Measurements from ENCODE around the gene ZNRF3.
"Not testable (repeated sequence)": the region's sequence is repeated elsewhere in the genome, so short reads cannot be mapped to it uniquely, and the experiment has no call there.

Gene ZNRF3

DNA sequence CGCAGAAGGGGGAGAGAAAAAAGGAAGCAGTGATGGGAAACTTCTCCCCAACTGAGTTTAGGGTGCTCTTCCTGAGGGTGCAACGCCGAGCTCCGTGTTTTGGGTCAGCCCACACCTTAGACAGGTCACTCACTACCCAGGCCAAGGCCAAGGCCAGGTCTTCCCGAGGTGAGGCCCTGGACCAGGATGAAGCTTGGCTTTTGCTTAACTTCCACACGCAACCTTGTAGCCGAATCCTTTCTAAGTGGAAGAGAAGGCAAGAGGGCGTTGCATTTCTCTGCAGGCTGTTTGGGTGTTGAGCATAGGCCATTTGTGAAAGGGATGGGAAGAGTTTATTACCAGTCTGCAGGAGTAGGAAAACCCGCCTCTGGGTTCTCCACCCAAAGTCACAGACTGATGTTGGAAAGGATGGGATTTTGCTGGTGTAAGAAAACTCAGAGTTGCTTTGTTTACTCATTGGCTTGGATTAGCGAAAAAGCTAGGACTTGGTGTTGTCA is 191.0 kb downstream of the ZNRF3 start:
- DNase-seq, result no peak

DNA sequence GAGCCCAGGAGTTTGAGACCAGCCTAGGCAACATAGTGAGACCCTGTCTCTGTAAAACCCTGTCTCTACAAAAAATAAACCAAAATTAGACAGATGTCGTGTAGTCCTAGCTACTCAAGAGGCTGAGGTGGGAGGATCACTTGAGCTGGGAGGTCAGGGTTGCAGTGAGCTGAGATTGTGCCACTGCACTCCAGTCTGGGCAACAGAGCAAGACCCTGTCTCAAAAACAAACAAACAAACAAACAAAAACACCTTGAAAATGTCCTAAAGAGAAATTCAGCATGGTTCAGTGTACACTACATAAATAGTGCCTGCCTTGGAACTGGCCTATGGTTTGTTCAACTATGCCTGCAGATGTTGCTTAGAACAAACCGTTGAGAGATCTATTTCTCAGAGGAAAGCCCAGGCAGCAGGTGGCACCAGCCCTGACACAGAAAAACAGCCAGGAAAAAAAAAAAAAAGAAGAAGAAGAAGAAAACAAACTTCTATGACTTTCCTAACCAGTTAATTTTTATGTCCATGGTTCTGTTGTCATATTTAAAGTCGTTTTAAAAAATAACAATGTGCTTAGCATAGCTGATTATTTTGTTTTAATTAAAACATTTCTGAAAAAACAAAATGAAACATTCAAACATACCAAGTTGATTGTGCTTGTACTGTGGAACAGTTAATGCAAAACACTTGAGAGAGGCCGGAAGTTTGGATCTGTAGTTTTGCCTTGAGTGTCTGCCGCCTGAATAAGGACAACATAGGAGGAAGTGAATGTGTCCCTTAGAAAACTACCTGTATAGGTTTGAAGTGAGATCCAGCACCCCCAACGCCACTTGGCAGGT is 194.9 kb downstream of the ZNRF3 start:
- no peak for DNase-seq

DNA sequence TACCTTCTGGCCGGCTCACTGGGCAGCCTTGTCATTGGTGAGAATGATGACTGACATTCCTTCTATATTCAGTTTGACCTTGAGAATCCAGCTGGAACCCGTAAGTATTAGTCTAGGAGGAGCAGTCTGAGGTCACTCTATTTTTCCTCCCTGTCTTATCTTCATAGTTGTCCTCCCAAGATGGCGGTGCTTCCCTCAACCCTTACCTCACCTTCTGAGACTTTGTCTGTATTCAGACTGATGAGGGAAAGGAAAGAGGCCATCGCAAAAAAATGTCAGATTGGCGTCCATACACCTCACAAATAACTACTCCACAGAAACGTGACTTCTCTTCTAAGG is 195.5 kb downstream of the ZNRF3 start:
- no peak for DNase-seq

DNA sequence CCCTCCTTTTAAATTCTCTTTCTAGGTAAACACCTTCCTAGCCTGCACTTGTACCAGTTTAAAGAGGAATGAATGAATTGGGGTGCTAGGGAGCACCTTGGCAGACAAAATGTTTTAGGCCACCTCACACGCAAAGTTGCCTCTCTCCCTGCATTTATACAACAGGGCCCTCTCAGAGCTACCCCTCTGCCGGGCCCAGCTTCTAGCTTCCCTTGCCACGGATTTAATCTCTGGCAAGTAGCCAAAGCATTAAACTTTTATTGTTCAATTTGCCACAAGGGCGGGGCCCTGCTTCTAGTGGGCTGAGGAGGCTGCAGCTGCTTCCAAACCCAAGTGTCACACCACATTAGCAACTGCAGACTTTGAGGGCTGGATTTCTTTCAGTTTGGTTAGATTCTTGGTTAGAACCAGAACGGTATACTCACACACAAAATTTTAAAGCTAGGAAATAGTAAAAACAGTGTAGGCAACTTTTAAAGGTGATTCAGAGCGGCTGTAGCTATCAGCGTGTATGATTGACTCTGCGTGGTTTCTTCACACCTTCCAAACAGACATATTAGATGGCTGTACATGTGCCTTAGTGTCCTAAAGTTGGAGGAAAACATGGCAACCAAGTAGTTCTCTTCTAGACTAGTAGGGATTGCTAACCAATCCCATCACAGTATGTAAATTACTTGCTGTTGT is 196.0 kb downstream of the ZNRF3 start:
- DNase-seq, result no peak

- DNase-seq, result no peak
These were observed 197.0 kb downstream of the ZNRF3 start for GRCh38 chr22:29080106-29080975.

DNA sequence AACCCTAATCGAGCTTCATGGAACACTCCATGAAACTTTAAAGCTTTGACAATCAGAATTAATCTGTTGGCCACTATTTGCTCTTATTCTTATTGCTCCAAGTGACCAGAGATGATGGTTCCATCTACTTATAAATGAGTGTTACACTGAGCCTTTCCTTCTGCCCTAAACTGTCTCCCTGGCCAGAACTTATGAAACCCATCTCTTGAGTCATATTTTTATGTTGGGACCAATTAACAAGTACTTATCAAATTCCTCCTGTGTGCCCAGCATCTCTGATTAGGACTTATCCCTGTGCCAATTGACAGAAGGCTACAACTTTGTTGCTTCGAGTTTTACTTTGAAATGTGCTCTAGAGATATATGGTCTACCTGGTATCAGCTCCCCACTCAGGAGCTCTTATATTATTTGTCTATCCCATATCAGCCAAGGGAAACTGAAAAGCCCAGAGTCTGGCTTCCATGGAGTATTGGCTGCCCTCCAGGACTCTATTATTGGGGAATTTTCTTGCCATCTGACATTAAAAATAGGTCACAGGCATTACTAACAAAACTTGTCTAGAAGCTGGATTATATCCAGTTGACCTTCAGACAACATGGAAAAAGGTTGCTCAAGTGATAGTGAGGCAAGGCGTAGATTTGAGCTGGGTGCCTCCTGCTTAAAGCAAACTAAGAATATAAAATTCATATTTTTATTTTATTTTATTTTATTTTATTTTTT is 198.3 kb downstream of the ZNRF3 start:
- DNase-seq, result no peak

- DNase-seq, result no peak
These were observed 199.6 kb downstream of the ZNRF3 start for GRCh38 chr22:29082826-29083545.

DNA sequence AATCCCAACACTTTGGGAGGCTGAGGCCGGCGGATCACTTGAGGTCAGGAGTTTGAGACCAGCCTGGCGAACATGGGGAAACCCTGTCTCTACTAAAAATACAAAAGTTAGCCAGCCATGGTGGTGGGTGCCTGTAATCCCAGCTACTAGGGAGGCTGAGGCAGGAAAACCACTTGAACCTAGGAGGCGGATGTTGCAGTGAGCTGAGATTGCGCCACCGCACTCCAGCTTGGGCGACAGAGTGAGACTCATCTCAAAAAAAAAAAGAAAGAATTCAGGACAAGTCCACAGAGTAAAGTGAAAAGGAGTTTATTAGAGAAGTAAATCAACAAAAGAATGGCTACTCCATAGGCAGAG is 200.2 kb downstream of the ZNRF3 start:
- not testable (repeated sequence) for DNase-seq

DNA sequence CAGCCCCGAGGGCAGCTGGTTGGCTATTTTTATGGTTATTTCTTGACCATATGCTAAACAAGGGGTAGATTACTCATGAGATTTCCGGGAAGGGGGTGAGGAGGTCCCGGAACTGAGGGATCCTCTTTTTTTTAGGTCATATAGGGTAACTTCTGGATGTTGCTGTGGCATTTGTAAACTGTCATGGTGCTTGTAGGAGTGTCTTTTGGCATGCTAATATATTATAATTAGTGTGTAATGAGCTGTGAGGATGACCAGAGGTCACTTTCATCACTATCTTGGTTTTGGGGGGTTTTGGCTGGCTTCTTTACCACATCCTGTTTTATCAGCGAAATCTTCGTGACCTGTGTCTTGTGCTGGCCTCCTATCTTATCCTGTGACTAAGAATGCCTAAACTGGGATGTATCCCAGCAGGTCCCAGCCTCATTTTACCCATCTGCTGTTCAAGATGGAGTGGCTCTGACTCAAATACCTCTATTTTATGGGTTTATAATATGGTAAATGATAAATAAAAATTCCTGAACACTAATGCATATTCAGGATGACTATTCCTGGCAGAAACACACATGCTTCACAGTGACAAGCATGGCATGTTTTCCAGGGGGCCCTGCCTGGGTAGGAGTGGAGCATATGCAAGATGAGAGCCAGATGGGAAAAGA is 200.7 kb downstream of the ZNRF3 start:
- DNase-seq, result no peak

DNA sequence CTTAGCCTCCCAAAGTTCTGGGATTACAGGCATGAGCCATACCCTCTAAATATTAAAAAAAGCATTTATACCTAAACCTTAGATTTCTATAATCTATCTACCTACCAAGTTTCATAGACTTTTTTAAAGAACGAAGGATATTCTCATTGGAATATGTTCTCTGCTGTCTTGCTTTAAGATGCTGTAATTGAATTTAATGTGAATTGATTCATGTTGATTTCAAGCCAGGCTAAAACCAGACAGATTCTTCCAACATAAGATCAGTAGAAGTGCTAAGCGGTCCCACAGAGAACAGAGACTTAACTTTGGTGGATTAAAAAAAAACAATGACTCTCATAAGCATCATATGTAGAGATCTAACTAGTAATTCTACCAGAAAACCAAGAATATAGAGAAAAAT is 203.6 kb downstream of the ZNRF3 start:
- DNase-seq, result no peak

- DNase-seq, result no peak
These were observed 205.4 kb downstream of the ZNRF3 start for GRCh38 chr22:29088809-29089208.

DNA sequence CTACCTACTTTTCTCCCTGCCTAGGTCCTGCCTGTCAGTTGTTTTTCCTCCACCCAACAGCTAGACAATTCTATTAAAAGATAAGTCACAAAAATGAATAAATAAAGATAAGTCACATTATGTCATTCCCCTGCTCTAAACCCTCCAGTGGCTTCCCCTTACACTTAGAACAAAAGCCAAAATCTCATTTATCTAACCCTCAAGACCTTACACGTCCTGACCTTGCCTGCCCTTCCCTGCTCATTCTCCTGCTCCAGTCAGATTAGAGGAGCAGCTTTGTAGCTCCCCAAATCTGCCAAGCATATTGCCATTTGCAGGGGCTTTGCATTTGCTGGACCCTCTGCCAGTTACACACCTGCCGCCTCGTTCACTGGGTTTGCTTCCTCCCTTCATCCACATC is 206.1 kb downstream of the ZNRF3 start:
- no peak for DNase-seq

DNA sequence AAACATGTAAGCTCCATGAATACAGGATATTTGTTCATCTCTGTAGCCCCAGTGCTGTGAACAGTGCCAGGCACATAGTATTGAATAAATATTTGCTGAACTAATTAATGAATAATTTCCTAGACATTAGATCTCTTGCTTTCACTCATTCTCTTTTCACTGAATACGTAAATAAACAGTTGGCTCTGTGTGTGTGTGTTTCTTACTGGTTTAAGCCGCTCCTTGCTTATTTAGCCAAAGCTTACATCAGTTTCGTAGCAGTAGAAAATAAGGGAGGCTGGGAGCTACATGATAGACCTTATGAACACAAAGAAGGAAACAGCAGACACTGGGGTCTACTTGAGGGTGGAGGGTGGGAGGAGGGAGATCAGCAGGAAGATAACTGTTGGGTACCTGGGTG is 206.7 kb downstream of the ZNRF3 start:
- no peak for DNase-seq

- DNase-seq, result no peak
These were observed 208.9 kb downstream of the ZNRF3 start for GRCh38 chr22:29092243-29092642.

GRCh38 chr22:29093030-29093429 is 209.7 kb downstream of the ZNRF3 start:
- no peak for DNase-seq

DNA sequence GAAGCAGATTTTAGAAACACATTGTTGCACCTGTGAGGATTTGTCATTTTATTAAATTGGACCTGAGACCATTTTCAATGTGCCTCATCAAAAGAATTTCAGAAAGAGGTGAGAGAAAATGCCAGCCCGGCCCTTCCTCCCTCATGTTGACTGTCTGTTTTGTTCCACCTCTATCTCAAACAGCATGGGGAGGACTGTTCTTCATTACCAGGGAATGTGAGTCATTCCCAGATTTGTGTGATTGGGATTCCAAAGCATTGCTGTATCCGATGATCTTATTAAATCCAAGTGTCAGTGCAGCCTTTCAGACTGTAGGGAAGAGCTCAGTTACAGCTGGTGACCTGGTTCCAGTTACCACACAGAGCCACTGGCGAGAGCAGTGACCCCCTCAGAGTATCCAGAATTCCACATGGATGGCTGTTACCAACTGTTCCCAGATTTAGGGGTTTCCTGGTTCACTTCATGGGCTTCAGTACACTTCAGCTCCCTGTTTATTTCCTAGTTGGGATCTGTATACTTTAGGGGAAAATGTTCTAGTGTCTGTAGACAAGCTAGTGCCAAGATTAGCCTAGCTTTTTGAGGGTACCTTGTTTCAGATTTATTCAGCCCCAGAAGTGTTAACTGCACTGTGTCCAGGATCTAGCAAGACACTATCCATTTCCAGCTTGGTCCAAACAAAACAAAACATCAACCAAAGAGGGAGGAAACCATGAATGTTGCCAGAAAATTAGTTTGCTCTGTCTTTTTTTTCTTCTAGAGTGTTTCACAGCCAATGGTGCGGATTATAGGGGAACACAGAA is 210.3 kb downstream of the ZNRF3 start:
- DNase-seq, result no peak

- no peak for DNase-seq
These were observed 212.1 kb downstream of the ZNRF3 start for GRCh38 chr22:29095459-29095858.

DNA sequence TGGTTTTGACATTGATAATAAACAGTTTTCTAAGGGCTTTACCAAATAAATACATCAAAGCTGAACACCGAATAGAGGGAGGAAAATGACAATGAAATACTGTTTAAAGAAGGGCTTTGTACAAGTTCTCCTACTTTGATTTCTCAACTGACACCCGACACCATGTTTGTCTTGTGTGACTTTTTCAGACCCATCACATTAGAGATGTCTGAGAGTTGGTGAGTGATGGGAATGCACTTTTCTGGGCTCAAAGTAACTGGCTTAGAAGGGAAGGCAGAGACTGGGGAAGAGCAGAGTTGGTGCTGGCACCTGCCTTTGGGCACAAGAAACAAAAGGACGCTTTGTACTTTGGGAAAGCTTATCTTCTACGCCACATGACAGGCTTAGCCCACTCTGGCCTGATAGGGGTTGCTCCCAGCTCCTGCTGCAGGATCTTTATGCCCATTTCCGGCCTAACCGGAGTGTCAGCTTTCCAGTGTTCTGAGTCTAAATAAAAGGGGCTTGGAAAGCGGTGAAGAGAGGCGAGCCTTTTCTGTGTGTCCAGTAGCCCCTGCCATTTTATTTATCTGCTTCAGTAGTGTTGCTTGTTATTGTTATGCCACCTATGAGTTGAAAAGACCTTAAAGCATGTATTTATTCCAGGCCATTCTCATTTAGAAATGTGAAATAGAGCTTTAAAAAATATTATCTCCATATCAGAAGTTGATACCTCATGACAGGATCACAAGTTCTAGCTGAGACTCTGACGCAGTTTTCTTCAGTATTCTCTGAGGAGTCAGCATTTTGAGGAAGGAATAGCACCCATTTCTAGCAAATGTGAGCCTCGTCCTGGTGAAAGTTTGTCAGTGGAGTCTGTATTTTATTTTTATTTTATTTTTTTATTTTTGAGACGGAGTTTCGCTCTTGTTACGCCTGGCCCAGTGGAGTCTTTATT is 213.6 kb downstream of the ZNRF3 start:
- no peak for DNase-seq

DNA sequence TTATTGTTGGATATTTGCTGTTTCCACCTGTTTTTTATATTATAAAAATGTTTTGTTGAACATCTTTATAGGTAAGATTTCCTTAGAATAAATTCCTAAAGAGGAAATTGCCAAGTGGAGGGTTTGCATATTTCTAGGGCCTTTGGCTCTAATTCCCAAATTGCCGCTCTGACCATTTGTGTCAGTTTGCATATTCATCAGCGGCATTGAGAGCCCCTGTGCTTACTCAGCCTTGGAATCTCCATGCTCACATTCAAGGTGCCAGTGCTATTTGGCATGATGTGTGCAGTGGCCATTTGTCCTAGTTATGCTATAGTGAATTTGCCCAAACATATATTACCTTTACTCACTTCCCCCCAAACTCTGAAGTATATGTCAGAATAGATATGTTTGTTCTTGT is 214.9 kb downstream of the ZNRF3 start:
- DNase-seq, result no peak

DNA sequence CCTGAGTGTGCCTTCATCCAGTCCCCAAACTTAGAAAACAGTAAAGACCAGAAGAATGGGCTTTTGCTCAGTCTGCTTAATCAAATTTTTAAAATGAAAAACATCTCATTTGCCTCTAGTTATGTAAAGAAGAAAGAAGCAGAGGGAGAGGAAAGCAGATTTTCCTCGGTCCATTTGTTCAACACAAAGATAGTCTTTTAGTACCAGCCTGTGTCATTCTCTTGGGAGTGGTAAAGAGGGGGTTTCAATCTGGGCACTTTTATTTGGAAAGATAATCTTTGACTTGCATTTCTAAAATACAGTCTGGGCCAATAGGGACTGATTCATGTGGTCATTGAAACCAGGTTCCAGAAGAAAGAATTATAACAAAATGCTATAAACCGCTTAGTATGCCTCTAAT is 218.9 kb downstream of the ZNRF3 start:
- no peak for DNase-seq

All from activated CD4-positive, alpha-beta T cell treated with anti-CD3 and anti-CD28 coated beads, Interleukin-2, Interleukin-6, amounts not matched to agents 100 ng/mL and 50 ng/mL, durations not matched to agents 16 hours and 8 hours (primary cell).